G401.6 (cell line): ENCODE data around the gene PSMB7.

Source experiments
- FAIRE-seq: peaks from 2 replicates; lab custom pipeline; 2012; peaks lifted over from hg19 to GRCh38; lab: Jason Lieb, UNC

Gene PSMB7

DNA sequence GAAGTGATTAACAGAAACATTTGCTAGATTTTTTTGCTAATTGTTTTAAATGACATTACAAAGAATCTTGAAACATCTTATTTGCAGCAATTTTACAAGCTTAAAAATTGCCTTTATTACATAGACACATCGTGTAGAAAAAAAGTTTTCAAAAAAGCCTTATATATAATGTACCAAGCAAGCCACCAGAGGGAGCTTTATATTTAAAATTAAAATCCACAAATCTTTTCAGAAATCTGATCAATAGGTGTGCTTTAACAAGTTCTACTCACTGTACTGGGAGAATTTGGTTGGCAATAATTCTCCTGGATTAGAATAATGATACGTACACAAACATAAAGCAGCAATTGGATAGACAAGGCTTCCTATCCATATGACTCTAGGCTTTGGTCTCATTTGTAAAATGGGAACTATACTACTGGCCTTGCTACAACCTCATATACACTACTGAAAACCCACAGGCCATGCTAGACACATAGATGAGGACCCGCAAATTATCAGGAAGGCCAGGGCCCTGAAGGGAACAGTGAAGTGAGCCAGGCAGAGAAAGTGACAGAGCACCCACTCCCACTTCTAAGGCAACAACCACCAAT lies 4.8 kb downstream of the PSMB7 start:
- peak; percentile 72 for FAIRE-seq

DNA sequence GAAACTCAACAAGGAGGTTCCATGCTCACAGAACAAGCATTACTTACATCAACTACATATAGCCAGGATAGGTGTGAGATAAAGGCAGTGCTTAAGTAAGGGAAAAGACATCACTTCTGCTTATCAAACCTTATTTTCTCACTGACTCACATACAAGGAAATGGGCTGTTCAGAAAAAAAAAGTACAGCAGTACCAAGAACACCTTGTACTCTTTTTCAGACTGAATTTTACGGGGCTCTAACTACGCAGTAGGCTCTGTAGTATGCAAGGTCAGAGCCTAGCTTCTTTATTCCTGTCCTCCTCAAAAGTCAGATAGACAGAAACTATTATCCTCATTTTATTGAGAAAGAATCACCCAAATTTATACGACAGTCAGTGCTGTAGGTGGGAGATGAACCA lies 5.8 kb downstream of the PSMB7 start:
- FAIRE-seq, result no peak

DNA sequence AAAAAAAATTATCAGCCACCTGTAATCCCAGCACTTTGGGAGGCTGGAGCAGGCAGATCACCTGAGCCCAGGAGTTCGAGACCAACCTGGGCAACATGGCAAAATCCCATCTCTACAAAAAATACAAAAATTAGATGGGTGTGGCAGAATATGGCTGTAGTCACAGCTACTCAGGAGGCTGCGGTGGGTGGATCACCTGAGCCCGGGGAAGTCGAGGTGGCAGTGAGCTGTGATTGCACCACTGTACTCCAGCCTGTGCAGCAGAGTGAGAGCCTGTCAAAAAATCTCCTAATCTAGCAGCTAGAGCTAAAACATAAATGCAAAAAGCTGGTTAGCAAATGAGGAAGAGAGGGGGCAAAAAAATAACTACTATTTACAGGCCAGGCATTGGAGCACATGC lies 12.0 kb downstream of the PSMB7 start:
- no peak for FAIRE-seq

DNA sequence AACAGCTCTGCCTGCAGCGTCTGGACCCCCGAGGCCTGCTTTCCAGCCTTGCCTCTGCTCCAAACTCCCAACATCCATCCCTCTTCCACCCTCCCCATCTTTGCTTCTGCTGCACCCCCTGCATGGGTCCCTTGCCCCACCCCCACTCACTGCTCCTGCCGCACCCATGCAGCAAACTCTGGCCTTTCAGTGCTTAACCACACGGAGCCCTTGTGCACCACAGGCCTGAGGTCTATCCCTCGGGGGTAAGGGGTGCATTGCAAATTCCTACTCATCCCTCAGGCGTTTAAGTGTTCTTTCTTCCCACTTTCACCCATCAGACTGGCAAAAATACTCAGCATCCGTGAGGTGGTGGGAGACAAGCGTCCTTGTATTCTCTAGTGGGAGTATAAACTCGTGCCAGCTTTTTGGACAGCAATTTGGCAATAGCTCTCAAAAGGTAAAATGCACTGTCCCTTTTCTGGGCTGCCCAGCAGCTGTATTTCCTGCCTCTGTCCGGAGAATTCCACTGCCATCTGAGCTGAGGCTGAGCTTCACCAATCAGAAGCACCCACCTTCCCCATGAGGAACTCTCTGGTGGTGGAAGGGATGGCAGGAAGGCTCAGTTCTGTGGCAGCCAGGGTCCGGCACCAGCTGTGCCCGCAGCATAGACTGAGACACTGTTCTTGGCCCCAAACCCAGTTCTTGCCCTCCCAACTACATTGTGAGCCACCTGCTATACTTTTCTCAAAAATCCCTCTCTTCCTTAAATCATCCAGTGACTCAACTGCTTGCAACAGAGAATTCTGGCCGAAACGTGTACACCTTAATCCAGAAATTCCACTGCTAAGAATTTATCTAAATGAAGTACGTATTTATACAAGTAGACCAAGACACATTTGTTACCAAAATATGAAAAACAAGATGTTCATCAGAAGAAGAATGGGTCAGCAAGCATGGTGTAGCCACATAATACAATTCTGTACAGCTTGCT lies 15.0 kb downstream of the PSMB7 start:
- no peak for FAIRE-seq

DNA sequence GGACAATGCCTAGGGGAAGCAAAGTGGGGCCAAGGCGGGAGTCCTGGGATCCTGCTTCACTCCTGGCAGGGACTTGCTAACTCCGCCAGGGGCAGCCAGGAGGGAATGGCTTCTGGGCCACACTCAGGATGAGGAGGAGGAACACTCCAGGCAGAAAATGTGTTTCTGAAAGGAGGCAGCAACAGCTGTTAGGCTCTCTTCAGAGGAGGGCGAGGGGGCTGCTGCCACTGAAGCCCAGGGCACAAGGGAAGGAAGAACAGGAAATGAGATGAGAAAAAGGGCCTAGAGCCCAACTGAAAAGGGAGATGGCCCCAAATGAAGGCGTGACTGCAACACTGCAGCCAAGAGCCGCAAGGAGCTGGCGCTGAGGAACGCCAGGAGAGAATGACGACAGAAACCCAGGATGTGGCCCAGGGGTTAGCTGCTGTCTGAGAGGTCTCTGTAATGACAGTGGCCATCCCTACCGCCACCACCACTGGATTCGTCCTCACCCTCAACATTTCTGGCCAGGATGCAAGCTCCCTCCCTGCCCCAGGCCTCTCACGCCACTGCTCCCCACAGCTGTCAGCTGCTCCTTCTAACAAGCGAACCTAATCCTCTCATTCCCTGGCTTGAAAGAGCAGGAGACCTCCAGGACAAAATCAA lies 15.8 kb downstream of the PSMB7 start:
- no peak for FAIRE-seq

DNA sequence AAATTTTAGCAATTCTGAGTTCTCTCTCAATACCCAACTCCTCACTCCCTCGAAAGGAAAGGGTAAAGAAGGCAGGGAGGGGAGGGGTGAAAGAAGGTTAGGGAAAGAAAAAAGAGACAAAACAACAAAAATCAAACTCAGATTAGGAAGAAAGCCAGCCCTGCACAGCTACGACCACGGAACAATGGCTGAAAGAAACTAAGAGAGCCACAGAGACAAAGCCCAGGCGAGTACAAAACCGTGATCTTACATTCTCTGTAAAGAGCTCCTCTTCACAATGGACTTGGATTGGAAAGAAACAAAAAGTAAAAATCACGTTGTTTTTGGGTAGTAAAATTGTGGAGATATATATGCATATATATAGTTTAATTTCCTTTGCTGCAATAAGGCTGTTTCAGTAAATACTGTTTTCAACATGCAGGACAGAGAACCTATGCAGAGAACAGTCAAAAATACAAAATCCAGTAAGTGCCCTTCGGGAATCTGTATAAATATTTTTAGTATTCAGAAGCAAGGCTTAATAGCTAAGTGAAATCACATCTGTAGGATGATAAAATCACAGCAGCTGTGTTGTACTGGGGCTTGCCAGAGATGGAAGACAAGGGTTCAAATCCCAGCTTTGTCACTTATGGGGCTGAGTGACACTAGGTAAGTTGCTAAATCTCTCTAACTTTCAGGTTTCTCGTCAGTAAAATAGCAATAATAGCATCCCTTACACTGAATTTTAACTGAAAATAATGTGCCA lies 16.9 kb downstream of the PSMB7 start:
- FAIRE-seq, result no peak

DNA sequence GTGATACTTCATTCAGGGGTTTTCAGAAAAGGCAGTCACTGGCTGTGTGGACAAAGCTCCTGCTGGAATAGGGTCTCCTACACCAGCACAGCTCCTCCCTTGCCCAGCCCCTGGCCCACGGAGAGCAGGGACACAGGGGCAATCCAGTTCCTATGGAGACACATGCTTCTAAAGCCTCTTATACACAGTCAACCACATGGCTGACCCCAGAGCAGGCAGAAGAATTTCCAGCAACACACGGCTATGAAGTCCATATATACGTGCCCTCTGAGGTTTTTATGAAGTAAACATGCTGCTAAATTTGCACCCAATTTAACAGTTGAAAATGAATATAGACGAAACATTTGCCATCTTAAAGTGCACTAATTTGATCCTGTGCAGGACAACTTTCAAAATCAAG lies 19.4 kb downstream of the PSMB7 start:
- FAIRE-seq, result no peak

DNA sequence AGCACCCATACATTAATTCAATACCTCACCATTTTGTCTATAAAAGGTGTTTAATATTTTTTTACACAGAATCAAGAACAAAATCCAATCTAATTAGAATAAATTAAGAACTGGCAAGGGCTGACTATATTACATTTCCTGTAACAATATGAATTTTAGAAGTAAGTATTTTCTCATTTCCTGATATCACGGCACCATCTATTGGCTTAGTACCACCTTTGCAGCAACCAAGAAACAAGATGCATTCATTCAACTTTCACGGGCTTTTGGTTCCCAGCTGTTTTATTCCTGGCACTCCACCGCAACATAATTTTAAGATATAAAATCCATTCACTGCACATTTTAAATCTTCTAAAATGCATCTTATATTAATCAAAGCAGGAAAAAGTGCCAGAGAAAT lies 20.6 kb downstream of the PSMB7 start:
- FAIRE-seq, result no peak

DNA sequence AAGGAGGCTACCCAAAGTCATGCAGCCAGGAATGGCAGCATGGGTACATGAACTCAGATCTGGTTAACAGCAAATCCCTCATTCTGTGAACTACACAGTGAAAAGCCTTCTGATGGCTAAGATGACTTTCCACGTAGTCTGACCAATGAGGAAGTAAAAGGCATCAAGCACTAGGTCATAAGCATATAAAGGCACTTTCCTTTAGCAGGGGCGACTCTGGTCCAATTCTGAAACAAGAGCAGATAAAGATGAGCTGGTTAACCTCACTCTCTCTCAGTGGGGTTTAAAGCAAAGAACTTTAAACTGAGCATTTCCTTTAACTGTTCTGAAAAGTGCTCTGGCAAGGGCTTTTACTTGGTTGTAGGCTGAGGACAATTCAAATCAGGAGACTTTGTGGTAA lies 21.1 kb downstream of the PSMB7 start:
- no peak for FAIRE-seq

DNA sequence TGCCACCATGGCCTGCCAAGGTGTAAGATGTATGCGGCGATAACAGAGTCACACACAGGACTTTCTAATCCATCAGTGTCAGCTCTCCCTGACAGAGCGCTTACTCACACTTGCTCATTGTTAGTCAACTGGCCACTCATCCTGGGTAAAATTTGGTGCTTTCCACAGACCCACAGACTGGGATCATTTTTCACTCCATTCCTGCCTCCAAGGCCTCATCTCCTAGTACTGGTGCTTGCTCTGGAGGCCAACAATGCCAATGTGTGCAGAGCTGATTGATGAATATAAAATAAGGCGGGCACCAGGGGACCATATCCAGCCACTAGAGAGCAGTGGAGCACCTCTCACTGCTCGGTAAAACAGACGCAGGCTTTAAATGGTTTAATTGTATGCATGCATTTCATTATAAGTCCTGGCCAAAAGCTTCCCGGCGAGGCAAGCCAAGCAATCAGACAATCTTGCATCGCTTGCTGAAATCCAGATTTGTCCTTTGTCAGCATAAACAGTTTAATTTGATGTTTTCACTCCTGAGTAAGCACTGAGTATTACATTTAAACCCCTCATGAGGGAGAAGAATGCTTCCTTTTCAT lies 22.3 kb downstream of the PSMB7 start:
- no peak for FAIRE-seq

DNA sequence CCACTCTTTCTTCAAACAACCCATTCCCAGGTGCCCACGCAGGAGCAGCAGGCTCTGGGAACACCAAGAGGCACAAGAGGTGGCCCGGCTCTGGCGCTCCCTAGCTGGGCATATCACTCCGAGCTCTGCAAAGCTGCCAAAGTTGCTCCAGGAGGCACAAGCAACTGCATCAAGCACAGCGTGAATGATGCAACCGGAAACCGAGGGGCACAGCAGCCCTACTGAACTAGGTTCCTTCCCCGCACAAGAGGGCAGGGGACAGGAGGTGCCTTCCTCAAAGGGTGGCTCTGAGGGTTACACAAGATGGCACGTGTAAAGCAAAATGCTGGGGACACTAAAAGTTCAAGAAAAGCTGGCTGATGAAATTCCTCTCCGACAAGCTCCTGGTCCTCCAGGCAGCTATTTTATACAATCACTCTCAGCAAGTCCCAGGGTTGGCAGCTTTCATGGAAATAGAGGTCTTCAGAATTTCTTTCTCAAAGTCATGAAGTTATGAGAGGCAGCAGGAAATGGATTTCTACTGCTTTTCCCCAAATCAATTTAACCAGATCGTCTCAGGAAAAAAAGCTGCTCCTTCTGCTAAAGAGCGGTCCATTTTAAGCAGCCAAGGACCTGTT lies 22.9 kb downstream of the PSMB7 start:
- no peak for FAIRE-seq

DNA sequence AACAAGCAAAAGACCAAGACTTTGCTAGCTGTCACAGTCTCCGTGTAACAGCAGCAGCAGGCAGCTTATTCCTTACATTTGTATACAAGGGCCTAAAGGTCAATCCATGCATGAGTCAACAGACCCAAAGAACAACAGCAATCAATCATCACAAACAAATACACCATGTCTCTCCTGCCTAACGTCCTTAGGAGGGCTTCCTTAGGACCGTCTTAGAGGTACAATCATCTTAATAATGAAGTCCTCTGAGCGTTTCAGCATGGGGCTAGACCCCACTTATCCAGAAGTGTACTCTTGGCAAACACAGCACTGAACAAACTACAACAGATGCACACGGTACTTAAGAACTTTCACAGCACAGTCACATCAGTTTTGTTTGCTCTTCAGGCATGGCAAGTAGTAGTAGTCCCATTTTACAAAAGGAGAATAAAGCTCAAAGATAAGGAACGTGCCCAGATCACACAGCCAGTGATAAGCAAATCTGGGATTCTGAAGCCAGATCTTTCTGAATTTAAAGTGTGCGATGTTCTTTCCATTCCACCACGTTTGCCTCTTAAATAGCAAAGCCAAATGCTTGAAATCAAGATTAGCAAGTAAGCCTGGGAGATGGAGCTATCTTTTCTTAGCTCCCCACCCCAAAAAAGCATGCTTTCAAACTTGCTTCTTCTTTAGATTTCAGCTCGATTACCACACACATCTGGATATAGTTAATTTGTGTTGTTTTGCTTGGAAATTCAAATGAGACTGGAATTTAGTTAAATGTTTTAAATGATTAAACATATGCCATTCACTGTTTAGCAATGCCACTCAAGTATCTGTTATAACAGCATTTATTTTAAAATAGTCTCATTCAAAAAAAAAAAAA lies 24.2 kb downstream of the PSMB7 start:
- FAIRE-seq, result no peak

DNA sequence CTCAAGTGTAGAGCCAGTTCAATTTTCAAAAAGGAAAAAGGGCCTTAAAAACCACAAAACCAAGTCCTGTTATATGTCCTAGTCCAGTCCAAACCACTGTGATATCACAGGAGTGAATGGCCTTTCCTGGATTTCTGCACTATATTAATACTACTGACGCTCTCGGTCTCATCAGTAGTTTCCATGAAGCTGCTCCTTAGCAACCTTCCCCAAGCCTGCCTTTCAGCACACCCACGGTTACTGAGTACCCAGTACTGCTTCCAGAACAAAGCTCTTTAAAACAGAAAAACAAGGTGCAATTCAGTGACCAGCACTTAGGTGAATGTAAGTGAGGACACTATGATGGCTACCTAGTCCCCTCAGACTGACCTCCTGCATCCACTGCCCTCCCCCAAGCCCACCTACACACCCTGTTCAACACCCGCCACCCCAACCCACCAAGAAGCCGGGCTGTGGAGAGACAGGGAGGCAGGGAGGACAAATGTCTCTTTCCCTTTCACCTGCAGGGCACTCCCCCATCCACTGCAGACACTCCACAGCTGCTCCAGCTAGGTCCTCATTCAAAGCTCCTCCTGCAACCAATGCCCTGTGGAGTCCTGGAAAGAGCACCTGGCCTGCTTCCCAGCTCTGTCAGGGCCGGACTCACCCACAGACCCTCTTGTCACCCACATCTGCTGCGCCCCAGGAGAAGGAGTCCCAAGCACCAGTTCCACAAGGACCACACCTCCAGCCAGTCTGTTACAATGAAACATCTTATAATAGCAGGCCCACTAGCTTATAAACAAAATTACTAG lies 25.9 kb downstream of the PSMB7 start:
- no peak for FAIRE-seq

DNA sequence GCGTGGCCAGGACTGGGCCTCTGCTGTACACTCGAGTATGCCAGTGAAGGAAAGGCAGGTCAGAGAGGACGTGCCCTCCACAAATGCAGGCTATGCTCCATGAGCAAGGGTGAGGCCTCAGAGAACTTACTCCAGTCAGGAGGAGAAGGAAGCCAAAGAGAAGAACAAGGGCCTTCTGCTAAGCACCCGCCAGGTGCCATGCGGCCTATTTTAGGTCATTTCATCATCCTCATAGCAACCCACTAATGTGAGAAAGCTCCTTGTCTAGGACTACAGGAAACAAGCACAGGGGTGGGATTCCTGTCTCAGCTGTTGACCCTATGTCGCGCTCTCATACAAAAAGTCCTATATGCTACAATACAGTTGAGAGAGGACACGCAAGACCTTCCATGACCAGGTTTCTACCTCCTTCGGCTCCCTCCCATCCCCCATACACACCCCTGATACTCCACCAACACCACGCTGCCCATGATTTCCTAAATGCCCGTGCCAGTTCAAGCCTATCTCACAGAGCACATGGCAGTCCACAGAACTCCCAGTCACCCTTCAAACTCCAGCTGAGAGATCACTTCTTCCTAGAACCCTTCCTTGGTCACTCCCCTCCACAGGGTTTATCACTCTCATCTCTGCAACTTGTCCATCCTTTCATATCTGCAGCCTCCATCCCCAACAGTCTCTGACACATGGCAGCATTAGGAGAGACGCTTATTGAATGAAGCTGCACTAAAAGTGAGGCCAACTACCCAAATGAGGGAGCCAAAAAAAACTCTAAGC lies 26.8 kb downstream of the PSMB7 start:
- no peak for FAIRE-seq

DNA sequence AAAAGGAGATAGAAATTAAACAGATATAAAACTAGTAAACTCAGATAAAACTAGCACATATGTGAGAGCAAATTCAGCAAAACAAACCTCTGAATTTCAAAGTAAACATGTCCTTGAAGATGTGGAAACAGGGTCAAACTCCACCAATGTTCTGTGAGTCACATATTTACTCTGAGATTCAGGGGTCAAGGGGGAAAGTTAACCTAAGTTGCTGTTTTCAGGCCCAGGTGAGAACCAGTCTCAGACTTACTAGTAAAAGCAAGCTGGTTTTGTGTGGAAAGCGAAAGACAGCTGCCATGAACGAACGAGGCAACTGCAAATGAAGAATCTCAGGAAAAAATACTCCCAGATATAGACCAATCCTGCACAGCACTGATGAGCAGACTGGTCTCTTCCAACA lies 29.0 kb downstream of the PSMB7 start:
- no peak for FAIRE-seq

DNA sequence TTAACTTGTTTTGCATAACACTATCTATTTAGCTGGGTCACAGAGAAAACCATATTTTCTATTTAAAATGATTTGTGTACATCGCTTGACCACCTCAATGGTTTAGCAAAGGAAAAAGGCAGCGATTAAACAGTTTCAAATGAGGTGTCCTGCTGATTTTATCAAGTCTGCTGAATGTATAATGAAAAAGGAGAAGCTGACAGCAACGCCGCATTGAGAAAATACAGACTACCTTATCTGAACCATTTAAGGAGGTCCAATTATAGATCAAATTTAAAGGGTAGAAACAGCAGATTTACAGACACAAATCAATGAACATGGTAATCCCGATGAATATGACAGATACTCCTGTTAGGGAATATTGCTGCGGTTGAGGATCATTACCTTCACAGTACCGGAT lies 29.6 kb downstream of the PSMB7 start:
- no peak for FAIRE-seq

DNA sequence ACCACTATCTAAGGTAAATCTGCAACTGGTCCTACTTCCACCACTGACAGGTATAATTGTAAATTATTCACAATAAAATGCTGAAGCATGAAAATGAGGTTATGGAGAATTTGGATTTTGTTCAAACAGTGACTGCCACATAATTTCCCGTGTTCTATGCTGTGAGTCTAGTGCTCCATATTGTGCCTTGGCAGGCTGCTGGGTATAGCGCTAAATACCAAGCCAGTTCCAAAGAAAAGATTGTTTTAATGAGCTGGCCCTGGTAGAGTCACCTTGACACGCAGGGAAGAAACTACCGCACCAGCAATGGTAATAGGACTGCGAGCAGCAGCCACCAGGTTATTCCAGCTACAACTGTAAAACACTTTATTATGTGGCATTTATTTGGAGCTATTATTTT lies 30.4 kb downstream of the PSMB7 start:
- no peak for FAIRE-seq

DNA sequence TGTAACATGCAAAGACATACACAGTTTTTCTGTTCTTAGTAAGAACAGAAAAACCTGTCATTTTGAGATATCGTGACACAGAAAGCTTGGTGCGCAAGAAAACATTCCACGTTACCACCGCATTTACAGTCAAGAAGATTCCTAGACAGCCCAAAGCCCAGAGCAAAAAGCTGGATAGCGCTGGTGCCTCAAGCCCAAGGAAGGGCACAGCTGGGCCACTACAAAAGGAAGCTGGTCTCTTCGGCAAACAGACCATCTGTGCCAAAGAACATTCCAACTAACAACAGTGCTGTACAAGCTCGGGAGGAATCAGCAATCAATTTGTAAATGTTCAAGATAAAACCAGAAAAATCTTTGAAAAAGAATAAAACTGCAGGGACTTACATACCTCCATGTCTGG lies 31.0 kb downstream of the PSMB7 start:
- FAIRE-seq, result no peak
